Retina (tissue), 1 donor: Measurements from ENCODE around the gene LYPD6B.

ENCODE experiments used
- DNase-seq: peaks from one replicate; pipeline ENCODE4 v3.0.0-alpha.2; 2016

LYPD6B gene

GRCh38 chr2:149080099-149080498 lies 41.6 kb downstream of the LYPD6B start:
- DNase-seq, result no peak

- DNase-seq, result no peak
These were observed 42.5 kb downstream of the LYPD6B start for GRCh38 chr2:149080971-149081370.

GRCh38 chr2:149082079-149082478 lies 43.6 kb downstream of the LYPD6B start:
- DNase-seq, result no peak

- DNase-seq, result no peak
These were observed 44.2 kb downstream of the LYPD6B start for GRCh38 chr2:149082735-149083134.

GRCh38 chr2:149084924-149085795 lies 46.7 kb downstream of the LYPD6B start:
- DNase-seq, result no peak

GRCh38 chr2:149087751-149088150 lies 49.3 kb downstream of the LYPD6B start:
- no peak for DNase-seq

- no peak for DNase-seq
These were observed 50.6 kb downstream of the LYPD6B start for GRCh38 chr2:149089068-149089467.

- no peak for DNase-seq
These were observed 52.2 kb downstream of the LYPD6B start for GRCh38 chr2:149090706-149091105.

GRCh38 chr2:149093579-149093978 lies 55.1 kb downstream of the LYPD6B start:
- DNase-seq, result no peak

- DNase-seq, result no peak
These were observed 55.9 kb downstream of the LYPD6B start for GRCh38 chr2:149094217-149095015.

- peak; percentile 53 for DNase-seq
These were observed 60.2 kb downstream of the LYPD6B start for GRCh38 chr2:149098701-149099100.

GRCh38 chr2:149099298-149099697 lies 60.8 kb downstream of the LYPD6B start:
- DNase-seq, result no peak

GRCh38 chr2:149100739-149101699 lies 62.5 kb downstream of the LYPD6B start:
- peak; percentile 19 for DNase-seq

- DNase-seq, result no peak
These were observed 63.3 kb downstream of the LYPD6B start for GRCh38 chr2:149101818-149102217.

GRCh38 chr2:149103081-149103620 lies 64.7 kb downstream of the LYPD6B start:
- DNase-seq, result no peak

- DNase-seq, result no peak
These were observed 65.7 kb downstream of the LYPD6B start for GRCh38 chr2:149104221-149104620.

- no peak for DNase-seq
These were observed 73.6 kb downstream of the LYPD6B start for GRCh38 chr2:149112068-149112467.

GRCh38 chr2:149112713-149113112 lies 74.2 kb downstream of the LYPD6B start:
- no peak for DNase-seq

- no peak for DNase-seq
These were observed 77.3 kb downstream of the LYPD6B start for GRCh38 chr2:149115781-149116180.

GRCh38 chr2:149119368-149119767 lies 80.9 kb downstream of the LYPD6B start:
- DNase-seq, result no peak

GRCh38 chr2:149122516-149122915 lies 84.0 kb downstream of the LYPD6B start:
- no peak for DNase-seq

GRCh38 chr2:149125031-149125725 lies 86.7 kb downstream of the LYPD6B start:
- DNase-seq, result no peak
